Measurements from ENCODE around the gene ANKRD52.

DNA sequence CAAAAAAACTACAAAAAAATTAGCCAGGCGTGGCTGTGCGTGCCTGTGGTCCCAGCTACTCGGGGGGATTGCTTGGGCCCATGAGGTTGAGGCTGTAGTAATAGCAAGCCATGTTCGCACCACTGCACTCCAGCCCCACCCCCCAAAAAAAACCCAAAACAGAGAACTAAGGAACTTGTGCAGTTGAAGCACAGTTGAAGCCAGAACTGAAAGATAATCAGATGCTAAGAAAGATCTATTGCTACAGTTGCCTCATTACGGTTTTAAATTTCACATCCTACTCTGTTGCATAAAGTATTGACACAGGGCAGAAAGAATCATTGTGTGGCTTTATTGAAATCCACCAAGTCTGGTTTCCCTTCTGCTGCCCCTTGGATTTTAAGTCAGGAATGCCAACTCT is 38.1 kb upstream of the ANKRD52 start:
- TF ChIP-seq POLR2A (IDR thresholded peaks at IDR 0.05): no peak
- TF ChIP-seq, protein P1, sequence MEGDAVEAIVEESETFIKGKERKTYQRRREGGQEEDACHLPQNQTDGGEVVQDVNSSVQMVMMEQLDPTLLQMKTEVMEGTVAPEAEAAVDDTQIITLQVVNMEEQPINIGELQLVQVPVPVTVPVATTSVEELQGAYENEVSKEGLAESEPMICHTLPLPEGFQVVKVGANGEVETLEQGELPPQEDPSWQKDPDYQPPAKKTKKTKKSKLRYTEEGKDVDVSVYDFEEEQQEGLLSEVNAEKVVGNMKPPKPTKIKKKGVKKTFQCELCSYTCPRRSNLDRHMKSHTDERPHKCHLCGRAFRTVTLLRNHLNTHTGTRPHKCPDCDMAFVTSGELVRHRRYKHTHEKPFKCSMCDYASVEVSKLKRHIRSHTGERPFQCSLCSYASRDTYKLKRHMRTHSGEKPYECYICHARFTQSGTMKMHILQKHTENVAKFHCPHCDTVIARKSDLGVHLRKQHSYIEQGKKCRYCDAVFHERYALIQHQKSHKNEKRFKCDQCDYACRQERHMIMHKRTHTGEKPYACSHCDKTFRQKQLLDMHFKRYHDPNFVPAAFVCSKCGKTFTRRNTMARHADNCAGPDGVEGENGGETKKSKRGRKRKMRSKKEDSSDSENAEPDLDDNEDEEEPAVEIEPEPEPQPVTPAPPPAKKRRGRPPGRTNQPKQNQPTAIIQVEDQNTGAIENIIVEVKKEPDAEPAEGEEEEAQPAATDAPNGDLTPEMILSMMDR (IDR thresholded peaks at IDR 0.05): no peak
